GM19463 (cell line): ENCODE results near the gene MTF1.
A peak's percentile ranks its signal among the peaks of the same experiment; 100 is the strongest.

Experiments
- ATAC-seq: cut with Tn5 transposase; IDR thresholded peaks from one replicate; pipeline ENCODE4 v1.9.1; 2021; ENCODE audit warnings: mild to moderate bottlenecking, moderate library complexity; ENCODE audit not compliant: unreplicated experiment

Gene MTF1

DNA sequence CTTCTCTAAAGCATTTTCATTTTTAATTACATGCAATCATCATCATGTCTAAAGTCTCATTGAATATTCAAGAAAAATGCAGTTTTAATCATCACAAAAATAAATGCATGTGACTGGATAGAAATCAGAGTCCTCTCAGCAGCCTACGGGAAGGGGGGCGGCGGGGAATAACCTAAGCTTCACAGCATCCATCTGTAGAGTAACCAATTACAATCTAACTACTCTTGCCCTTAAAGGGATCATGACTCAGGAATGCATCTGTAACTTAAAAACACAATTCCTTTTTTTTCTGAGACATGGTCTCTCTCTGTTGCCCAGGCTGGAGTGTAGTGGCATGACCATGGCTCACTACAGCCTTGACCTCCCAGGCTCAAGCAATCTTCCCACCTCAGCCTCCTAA lies 22.6 kb downstream of the MTF1 start:
- no peak for ATAC-seq

DNA sequence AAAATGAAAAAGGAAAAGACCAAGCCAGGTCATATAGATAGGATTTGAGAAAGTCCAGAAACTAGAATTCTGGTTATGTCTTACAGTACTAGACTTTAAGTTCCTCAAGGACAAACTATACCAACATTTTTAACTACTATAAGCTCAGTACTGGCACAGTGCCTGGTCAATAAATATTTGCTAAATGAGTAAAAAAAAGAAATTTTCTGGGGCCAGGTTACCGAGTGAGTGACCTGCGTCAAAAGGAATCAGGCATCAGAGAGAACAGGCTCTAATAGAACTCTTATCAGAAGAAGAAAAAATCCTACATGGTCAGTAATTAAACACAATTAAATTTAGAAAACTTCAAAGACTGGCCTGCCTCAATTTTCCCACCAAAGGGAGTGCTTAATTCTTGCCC lies 27.6 kb downstream of the MTF1 start:
- ATAC-seq: no peak

DNA sequence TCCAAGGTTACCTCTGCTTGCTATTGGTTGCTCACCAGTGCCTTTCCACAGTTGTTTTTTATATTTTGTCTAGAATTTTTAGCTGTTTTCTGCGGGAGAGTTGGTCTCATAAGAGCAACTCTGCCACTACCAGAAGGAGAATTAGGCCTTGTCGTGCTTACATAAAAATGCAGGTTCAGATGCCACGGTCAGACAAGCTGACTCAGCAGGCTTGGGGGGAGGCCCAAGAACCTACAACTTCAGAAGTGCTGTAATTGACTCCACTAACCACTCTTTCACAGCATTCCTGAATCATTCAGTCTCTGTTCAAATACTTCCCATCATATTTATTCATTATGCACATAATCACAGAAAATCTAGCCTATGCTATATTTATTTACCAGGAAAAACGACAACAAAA lies 28.3 kb downstream of the MTF1 start:
- ATAC-seq: no peak

DNA sequence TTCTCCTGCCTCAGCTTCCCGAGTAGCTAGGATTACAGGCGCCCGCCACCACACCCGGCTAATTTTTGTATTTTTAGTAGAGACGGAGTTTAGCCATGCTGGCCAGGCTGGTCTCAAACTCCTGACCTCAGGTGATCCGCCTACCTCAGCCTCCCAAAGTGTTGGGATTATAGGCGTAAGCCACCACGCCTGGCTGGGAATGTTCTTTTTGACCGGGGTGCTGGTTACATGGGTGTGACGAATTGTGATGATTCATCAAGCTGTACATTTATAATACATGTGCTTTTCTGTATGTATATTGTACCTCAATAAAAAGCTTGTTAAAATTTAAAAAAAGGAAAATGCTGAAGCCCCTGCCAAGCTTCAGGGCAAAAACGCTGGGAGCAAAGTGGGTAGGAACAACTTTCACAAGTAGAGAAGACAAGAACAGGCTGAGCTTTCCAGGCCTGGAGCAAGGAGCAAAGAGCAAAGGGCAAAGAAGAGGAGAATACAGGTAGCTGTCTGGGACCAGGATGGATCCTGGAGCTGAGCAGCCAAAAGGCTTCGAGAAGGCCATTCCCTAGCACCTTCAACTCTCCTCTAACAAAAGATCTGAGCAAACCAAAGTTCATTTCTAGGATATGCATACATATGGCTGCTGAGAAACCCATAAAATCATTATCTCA lies 30.9 kb downstream of the MTF1 start:
- no peak for ATAC-seq

DNA sequence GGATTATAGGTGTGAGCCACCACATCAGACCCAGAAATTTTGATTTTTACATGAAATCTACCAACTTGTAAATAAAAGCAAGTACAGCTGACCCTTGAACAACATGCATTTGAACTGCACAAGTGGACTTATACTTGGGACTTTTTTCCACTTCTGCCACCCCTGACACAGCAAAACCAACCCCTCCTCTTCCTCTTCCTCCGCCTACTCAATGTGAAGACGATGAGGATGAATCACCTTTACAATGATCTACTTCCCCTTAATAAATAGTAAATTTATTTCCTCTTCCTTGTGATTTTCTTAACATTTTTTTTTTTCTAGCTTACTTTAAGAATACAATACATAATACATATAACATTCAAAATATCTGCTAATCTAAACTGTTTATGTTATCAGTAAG lies 33.9 kb downstream of the MTF1 start:
- no peak for ATAC-seq

DNA sequence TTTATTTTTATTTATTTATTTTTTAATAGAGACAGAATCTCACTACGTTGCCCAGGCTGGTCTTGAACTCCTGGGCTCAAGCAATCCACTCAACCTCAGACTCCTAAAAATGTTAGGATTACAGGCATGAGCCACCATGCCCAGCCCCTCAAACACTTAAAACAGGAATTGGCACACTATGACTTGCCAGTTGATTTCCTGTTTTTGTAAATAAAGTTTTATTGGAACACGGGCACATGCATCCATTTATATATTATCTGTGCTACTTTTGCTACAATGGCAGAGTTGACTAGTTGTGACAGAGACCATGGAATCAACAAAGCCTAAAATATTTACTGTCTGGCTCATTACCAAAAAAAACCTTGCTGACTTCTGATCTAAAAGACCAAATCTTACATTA lies 35.4 kb downstream of the MTF1 start:
- ATAC-seq: no peak

DNA sequence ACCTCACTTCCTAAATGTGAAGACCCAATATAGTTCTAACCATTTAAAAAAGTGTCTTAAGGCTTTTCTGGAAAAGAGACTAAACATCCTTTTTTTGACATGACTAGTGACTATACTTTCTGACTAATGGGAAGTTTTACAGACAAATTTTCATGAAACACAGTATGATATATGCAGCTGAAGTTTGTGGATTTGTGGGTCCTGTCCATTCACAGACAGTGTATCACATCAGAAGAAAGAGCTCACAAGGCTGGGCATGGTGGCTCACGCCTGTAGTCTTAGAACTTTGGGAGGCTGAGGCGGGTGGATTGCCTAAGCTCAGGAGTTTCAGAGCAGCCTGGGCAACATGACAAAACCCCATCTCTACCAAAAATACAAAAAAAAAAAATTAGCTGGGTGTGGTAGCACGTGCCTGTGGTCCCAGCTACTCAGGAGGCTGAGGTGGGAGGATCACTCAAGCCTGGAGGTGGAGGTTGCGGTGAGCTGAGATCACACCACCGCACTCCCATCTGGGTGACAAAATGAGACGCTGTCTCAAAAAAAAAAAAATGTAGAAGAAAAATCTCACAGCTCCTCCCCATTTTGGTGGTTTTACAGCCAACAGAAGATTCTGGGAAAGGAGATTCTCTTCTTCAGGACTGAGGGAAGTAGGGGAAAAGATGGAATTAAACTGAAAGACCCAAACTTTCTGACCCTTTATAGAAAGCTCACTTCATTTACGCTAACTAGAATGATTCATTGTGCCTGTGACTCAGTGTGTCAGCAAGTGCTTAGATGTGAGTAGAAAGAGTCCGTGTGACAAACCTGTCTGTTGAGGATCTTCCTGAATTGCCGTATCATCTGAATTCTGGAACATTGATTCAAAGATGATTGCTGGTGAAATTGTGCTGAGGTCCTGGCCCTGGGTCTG lies 36.2 kb downstream of the MTF1 start:
- no peak for ATAC-seq

DNA sequence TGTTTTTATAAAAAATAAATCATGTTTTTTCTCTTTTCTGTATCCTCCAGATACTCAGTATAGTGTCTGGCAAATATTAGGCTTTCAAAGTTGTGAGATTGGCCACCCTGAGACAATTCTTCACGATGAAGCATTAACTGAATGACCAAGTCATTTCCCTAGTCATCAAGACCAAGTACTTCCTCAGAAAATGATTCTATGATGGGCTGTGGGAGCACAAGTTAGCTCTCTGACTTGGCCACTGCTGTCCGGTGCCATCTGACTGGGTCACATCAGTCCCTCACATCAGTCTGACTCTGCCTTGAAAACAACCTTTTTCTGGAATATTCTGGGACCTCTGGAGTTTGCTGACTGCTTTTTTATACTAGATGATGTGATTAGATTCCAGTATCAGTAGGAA lies 37.9 kb downstream of the MTF1 start:
- ATAC-seq: no peak

DNA sequence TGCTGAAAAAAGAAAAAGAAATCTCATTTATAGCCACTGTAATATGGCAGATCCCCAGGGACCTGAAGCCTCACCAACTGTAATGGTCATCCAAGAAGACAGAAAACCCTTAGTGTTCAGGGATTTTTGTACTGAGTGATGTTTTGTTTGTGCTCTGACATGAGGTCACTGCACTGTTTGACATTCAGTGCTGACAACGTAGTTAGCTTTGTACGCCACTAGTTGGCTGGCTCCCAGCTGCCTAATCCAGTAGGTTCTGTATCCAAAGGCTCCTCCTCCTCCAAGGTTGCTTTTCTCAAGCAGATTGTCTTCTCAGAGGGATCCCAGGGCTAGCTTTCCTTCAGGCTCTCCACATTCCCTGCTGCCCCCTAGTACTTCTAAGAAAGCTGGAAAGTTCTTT lies 41.9 kb downstream of the MTF1 start:
- no peak for ATAC-seq

DNA sequence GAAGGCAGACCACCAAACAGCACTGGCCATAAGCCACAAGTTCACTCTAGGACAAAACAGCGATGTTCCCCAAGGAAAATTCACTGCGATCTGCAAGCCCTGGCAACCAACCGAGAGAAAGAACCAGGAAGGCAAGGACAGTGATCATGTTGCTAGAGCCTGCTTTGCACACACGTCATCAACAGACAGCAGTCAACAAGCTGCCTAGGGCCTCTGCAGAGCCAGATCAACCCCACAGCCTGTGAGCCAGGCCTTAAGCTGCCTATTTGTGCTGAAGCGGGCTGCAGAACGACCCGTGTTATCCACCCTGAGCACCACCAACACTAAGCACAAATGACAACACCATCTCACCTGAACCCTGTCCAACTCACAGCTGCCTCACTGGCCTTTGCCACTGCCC lies 45.1 kb downstream of the MTF1 start:
- ATAC-seq: no peak

DNA sequence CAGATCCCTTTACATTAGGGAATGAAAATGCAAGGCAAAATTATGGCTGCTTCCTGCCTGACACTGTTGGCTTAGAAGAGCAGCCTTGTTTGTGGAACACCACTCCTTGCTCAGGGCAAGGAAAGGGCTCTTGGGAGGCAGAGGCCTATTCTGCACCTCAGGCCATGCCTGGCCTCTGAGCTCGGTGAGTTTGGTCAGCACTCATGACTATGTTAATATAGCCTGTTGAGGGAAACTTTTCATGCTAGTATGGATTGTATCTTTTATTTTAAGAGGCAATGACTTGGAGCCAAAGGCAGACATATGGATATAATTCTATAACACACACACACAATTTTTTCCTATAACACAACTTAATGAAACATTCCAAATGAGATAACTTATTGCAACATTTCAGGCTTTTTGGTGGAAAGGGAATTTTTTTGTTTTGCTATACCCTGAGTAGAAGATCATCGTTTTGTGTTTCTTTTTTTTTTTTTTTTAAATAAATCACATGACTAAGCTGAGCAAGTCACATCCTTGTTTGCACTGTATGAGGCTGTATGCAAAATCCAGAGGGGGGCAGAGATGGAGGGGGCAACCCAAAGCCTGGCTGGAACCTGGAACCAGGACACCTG lies 45.8 kb downstream of the MTF1 start:
- ATAC-seq: no peak

DNA sequence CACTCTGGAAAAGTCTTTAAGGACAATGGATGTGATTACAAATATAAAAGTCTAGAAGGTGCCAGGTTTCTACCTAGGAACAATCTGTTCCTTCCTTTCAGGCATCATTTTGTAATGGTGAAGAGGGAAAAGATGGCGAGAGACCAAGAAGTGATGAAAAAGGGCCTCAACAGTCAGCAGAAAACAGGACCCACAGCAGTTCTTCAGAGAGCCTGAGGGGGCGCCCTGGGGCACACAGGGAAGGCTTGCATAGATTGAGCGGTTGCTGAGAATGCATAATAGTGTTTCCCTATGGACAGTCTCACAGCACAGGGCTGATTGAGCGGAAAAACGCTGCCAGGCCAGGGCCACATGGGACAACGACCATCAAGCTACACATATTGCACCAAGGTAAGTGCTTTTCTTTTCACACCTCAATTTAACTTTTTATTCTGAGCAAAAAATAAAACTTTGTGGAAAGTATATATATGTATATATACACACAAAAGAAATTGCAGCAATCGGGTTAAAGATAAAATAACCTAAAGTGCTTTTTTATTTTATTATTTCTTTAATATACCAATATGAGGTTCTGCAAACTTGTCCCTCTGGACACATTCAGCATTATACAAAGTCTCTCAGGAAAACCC lies 48.3 kb downstream of the MTF1 start:
- ATAC-seq: no peak

DNA sequence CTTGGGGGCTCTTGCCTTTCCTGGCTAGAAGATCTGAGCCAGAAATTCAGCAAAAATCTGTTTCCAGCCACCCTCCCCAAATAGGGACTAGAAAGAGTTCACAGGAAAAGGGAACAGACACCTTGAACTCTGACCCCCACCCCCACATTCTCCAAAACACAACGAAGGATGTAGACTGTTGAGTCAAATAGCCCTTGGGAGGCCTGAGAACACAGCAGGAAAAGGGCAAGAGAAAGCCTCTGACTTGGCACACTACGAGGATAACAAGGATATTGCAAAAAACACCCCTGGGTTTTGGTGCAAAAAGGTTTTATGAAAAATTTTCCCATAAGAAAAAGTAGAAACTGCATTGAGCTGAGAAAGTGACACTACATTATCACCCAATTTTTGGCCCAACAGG lies 49.5 kb downstream of the MTF1 start:
- no peak for ATAC-seq

DNA sequence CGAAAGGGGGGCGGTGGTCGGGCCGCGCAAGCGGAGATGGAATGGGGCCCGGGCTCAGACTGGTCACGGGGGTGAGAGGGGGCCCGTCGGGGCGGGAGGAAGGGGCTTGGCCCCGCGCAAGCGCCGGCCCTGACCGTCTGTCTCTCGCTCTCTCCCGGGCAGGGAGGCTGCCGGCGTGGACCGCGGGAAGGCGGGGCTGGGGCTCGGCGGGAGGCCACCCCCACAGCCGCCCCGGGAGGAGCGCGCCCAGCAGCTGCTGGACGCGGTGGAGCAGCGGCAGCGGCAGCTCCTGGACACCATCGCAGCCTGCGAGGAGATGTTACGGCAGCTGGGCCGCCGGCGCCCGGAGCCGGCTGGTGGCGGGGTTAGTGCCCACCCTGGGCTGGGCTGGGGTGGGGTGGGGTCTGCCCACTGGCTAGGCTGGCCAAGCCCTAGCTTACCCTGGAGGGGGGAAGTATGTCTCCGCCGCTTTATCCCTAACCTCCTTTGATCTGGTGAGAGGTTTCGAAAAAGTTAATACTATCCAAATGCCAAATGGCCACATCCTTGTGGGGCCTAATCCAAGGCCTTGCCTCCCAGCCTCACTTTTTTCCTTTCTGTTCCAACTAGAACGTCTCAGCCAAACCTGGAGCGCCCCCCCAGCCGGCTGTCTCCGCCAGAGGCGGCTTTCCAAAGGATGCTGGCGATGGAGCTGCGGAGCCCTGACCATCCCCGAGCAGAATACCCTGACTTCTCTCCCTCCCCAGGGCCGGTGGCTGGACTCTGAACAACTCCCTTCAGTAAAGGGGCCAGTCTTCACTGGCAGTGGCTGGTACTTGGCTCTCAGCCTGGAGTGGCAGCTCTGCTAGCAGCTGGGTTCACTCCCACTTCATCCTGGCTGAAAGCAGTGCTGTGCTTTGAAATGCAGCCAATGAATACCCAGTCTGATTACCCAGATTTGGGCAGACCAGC lies 50.7 kb downstream of the MTF1 start:
- peak; percentile 28 for ATAC-seq

DNA sequence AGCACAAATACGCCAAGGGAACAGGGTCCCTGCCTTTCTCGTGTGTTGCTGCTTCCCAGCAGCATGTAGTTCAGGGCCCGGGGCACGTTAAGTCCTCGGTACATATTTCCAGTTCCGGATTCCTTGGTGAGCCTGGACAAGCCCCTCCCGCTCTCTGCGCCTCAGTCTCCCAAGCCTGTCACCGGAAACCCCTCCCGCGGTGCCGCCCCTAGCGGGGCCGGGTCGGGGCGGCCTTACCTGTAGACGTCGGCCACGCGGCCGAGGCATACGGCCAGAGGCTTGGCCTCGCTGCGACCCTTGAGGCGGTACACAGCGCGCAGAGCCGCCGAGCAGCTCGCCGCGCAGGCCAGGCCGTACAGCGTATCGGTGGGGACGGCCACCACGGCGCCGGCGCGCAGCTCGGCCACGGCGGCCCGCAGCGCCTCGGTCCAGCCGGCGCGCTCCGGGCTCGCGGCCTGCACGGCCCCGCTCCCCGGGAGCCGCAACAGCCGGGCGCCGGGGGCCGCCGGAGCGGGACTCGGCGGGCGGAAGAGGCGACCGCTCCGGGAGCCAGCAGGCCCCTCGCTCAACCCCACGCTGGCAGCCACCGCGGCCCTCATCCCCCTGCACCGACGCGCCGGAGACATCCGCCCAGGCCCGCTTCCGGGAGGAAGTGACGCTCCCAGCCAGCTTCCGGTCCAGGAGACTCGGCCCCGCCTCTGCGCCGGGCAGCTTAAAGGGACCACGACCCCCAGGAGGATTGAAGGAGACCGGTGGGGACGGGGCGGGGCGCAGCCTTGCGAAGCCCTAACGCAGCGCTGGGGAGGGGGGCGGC lies 51.6 kb downstream of the MTF1 start, which contains the start of the genes C1orf122 and YRDC:
TSS of gene C1orf122 (plus strand) at position 236 of the 814 bp plus-strand sequence. CDS start 615 bp downstream, outside the sequence.
TSS of gene YRDC (minus strand) at position 654 of the 814 bp plus-strand sequence. CDS start at position 626, 28 bp downstream.
- peak; percentile 93 for ATAC-seq

DNA sequence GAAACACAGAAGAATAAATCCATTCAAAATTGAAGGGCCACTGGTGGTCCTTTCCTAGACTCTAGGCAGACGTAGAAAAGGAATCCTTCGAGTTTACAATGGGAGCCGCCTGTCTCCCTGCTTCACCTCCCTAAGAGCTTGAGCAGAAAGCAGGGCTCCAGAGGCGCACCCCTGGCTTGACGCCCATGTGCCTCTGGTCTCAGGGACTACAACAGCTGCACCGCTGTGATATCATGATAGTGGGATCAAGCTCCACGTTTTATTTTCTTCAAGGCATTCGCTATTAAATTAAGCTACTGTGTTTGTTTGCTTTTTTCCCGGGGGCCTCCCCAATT lies 52.2 kb downstream of the MTF1 start:
- no peak for ATAC-seq

DNA sequence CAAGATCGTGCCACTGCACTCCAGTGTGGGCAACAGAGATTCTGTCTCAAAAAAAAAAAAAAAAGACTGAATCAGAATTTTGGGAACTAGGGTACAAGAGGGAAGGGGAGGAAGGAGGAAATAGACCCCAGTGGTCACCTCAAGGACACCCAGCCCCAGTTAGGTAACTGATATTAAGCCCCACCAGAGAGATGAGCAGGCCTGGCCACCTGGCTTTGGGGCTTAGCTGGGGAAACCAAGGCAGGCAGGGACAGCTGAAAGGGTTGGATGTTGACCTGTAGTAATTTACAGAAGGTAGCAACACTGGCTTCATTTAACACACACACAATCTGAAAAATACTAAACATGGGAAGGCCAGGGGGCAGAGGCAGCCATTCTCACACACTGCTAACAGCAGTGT lies 57.0 kb downstream of the MTF1 start:
- ATAC-seq: no peak

DNA sequence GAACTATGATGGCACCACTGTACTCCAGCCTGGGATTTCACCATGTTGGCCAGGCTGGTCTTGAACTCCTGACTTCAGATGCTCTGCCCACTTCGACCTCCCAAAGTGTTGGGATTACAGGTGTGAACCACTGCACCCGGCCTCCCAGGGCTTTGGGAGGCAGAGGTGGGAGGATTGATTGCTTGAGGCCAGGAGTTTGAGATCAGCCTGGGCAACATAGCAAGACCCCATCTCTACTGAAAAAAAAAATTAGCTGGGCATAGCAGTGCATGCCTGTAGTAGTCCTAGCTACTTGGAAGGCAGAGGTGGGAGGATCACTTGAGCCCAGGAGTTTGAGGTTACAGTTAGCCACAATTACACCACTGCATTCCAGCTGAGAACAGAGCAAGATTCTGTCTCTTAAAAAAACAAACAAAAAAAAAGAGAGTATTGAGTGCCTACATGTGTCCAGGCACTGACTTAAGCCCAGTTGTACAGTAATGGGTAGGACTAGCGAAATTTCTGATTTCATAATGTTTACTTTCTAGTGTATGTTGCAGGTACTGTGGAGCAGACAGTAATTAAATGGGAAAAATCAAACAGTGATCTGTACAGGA lies 61.5 kb downstream of the MTF1 start:
- ATAC-seq: no peak
